Astrocyte (in vitro differentiated cells and primary cell): ENCODE results near the gene DHRS4.
"Not testable (repeated sequence)": the region's sequence is repeated elsewhere in the genome, so short reads cannot be mapped to it uniquely, and the experiment has no call there.

Source experiments
- EZH2 ChIP-seq: IDR thresholded peaks from 2 replicates; pipeline ENCODE4 v1.6.1; 2012; ENCODE audit warnings: mild to moderate bottlenecking, low read length, inconsistent platforms; ENCODE audit not compliant: insufficient read depth
- TF ChIP-seq, protein P1 (sequence below): IDR thresholded peaks from 2 replicates; pipeline ENCODE4 v1.5.1; 2011; ENCODE audit warnings: low read depth, mild to moderate bottlenecking, inconsistent platforms, low read length, moderate library complexity; ENCODE audit not compliant: insufficient read depth

DNA sequence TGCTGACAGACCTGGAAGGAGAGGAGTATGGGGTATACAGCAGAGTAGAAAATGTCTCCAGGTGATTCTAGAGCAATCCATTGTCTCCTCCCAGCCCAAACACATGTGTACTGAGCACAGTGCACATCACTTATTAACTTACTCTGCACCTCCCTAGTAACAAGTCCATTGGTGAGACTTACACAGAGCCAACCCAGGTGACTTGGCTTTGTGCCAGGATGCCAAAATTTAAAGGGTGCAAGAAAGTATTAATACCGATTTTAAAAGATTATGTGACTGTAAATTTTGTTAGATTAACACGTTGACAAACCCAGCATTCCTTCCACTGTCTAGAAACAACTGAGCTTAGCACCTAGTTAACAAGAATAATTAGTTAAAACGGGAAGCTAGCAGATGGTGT is 39.5 kb downstream of the DHRS4 start:
- TF ChIP-seq, protein P1, sequence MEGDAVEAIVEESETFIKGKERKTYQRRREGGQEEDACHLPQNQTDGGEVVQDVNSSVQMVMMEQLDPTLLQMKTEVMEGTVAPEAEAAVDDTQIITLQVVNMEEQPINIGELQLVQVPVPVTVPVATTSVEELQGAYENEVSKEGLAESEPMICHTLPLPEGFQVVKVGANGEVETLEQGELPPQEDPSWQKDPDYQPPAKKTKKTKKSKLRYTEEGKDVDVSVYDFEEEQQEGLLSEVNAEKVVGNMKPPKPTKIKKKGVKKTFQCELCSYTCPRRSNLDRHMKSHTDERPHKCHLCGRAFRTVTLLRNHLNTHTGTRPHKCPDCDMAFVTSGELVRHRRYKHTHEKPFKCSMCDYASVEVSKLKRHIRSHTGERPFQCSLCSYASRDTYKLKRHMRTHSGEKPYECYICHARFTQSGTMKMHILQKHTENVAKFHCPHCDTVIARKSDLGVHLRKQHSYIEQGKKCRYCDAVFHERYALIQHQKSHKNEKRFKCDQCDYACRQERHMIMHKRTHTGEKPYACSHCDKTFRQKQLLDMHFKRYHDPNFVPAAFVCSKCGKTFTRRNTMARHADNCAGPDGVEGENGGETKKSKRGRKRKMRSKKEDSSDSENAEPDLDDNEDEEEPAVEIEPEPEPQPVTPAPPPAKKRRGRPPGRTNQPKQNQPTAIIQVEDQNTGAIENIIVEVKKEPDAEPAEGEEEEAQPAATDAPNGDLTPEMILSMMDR: not testable (repeated sequence)
- TF ChIP-seq EZH2: not testable (repeated sequence)
